ENCODE data around the gene CPNE7. TPM values are rescaled to one million over a fixed set of nuclear protein-coding genes. Genes with fewer than 3 reads are reported as not detected.

CPNE7 gene
- total RNA-seq, 2 donors from 2014 or later, result 1.5 to 2.1 TPM

GRCh38 chr16:89563639-89564392, 11.7 kb upstream of the CPNE7 start:
- peak overlapping the region; percentile 87 for H3K4me3 ChIP-seq (ENCODE audit: low read length)
- peaks cover 35% of the 10 kb centered on the region for H3K36me3 Mint-ChIP-seq (ENCODE audit: low read depth)
- TF ChIP-seq, protein P1, sequence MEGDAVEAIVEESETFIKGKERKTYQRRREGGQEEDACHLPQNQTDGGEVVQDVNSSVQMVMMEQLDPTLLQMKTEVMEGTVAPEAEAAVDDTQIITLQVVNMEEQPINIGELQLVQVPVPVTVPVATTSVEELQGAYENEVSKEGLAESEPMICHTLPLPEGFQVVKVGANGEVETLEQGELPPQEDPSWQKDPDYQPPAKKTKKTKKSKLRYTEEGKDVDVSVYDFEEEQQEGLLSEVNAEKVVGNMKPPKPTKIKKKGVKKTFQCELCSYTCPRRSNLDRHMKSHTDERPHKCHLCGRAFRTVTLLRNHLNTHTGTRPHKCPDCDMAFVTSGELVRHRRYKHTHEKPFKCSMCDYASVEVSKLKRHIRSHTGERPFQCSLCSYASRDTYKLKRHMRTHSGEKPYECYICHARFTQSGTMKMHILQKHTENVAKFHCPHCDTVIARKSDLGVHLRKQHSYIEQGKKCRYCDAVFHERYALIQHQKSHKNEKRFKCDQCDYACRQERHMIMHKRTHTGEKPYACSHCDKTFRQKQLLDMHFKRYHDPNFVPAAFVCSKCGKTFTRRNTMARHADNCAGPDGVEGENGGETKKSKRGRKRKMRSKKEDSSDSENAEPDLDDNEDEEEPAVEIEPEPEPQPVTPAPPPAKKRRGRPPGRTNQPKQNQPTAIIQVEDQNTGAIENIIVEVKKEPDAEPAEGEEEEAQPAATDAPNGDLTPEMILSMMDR (conservative IDR thresholded peaks at IDR 0.05), result no peak
- peaks cover 41% of the 10 kb centered on the region for H3K36me3 ChIP-seq (ENCODE audit: control insufficient read depth, insufficient read depth, low read length)
- H3K27ac ChIP-seq (ENCODE audit: low read depth, low read length), result no peak overlapping the region
- H3K9me3 ChIP-seq (ENCODE audit: control insufficient read depth, low read length), result no peaks in the 10 kb centered on the region
- WGBS, 2 experiments (ENCODE audit: insufficient coverage in 1 of 2, insufficient read length in 1 of 2), result 87 to 88% methylated on average over 10 to 12 of the region's 12 CpGs
- peaks cover 56% of the 10 kb centered on the region for H3K4me1 Mint-ChIP-seq
- H3K9ac ChIP-seq (ENCODE audit: extremely low read depth, low read length, poor library complexity, severe bottlenecking), result peak overlapping the region; percentile 28
- H3K27ac Mint-ChIP-seq, result peak overlapping the region; percentile 79
- no peaks in the 10 kb centered on the region for H3K27me3 ChIP-seq (ENCODE audit: control insufficient read depth, insufficient read depth, low read length, poor library complexity, severe bottlenecking)
- H3K9me3 Mint-ChIP-seq, result no peaks in the 10 kb centered on the region
- peaks cover 14% of the 10 kb centered on the region for H3K4me1 ChIP-seq (ENCODE audit: control insufficient read depth, insufficient read depth, low read length)
- DNase-seq, result no peak
- peaks cover 6% of the 10 kb centered on the region for H3K27me3 Mint-ChIP-seq (ENCODE audit: insufficient read depth)
- H3K4me3 Mint-ChIP-seq, result peak overlapping the region; percentile 94

GRCh38 chr16:89564476-89565255, 10.9 kb upstream of the CPNE7 start:
- Mint-ChIP-seq H3K36me3 (ENCODE audit: low read depth) (peaks cover 35% of the 10 kb centered on the region), H3K4me1 (peaks cover 55% of the 10 kb centered on the region), H3K4me3 (peak overlapping the region; percentile 94), H3K27ac (peak overlapping the region; percentile 79), H3K9me3 (no peaks in the 10 kb centered on the region), H3K27me3 (ENCODE audit: insufficient read depth) (peaks cover 9% of the 10 kb centered on the region)
- H3K4me3 ChIP-seq (ENCODE audit: low read length), result peak overlapping the region; percentile 87
- peaks cover 14% of the 10 kb centered on the region for H3K4me1 ChIP-seq (ENCODE audit: control insufficient read depth, insufficient read depth, low read length)
- TF ChIP-seq, protein P1 (conservative IDR thresholded peaks at IDR 0.05), result no peak
- 78 to 87% methylated on average over 19 to 22 of the region's 22 CpGs for WGBS, 2 experiments (ENCODE audit: insufficient coverage in 1 of 2, insufficient read length in 1 of 2)
- H3K27me3 ChIP-seq (ENCODE audit: control insufficient read depth, insufficient read depth, low read length, poor library complexity, severe bottlenecking), result no peaks in the 10 kb centered on the region
- H3K9me3 ChIP-seq (ENCODE audit: control insufficient read depth, low read length), result no peaks in the 10 kb centered on the region
- DNase-seq, result peak; percentile 80
- H3K27ac ChIP-seq (ENCODE audit: low read depth, low read length), result no peak overlapping the region
- peak overlapping the region; percentile 25 for H3K9ac ChIP-seq (ENCODE audit: extremely low read depth, low read length, poor library complexity, severe bottlenecking)
- H3K36me3 ChIP-seq (ENCODE audit: control insufficient read depth, insufficient read depth, low read length), result peaks cover 41% of the 10 kb centered on the region

DNA sequence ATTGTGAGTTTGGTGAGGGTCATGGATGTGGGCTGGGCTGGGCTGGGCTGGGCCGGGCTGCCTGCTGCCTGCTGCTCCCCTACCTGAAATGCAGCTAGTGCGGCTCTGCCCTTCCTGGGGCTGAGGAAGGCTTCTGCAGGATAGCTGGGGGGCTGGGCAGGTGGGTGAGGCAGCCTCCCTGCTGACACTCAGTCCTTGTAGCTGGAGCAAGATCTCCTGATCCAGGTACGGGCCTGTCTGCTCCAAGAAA, 10.4 kb upstream of the CPNE7 start:
- DNase-seq, result peak; percentile 90
- H3K4me3 Mint-ChIP-seq, result peak overlapping the region; percentile 94
- H3K4me3 ChIP-seq (ENCODE audit: low read length), result no peak overlapping the region
- H3K9me3 ChIP-seq (ENCODE audit: control insufficient read depth, low read length), result no peaks in the 10 kb centered on the region
- peaks cover 35% of the 10 kb centered on the region for H3K36me3 Mint-ChIP-seq (ENCODE audit: low read depth)
- H3K4me1 Mint-ChIP-seq, result peaks cover 53% of the 10 kb centered on the region
- peak overlapping the region; percentile 79 for H3K27ac Mint-ChIP-seq
- H3K36me3 ChIP-seq (ENCODE audit: control insufficient read depth, insufficient read depth, low read length), result peaks cover 41% of the 10 kb centered on the region
- TF ChIP-seq, protein P1 (conservative IDR thresholded peaks at IDR 0.05), result no peak
- peaks cover 14% of the 10 kb centered on the region for H3K4me1 ChIP-seq (ENCODE audit: control insufficient read depth, insufficient read depth, low read length)
- H3K9me3 Mint-ChIP-seq, result no peaks in the 10 kb centered on the region
- H3K27me3 ChIP-seq (ENCODE audit: control insufficient read depth, insufficient read depth, low read length, poor library complexity, severe bottlenecking), result no peaks in the 10 kb centered on the region
- H3K9ac ChIP-seq (ENCODE audit: extremely low read depth, low read length, poor library complexity, severe bottlenecking), result no peak overlapping the region
- WGBS, 2 experiments (ENCODE audit: insufficient coverage in 1 of 2, insufficient read length in 1 of 2), result 44 to 59% methylated on average over 1 to 3 of the region's 3 CpGs
- no peak overlapping the region for H3K27ac ChIP-seq (ENCODE audit: low read depth, low read length)
- peaks cover 9% of the 10 kb centered on the region for H3K27me3 Mint-ChIP-seq (ENCODE audit: insufficient read depth)
